BLaER1 treated with 17β-estradiol and CSF1 and Interleukin-3, amounts not matched to agents 10 nM and 100 nM (cell line): ENCODE measurements around the gene PFKP.

Experiments used
- H3K27ac ChIP-seq, 11 experiments: shearing (Covaris generic); formaldehyde crosslinking; 2 replicates each; pipeline ENCODE4 v1.8.1; 2022
- H3K27me3 ChIP-seq, 11 experiments: shearing (Covaris generic); formaldehyde crosslinking; 2 replicates each; pipeline ENCODE4 v1.8.1; 2022
- H3K36me3 ChIP-seq, 11 experiments: shearing (Covaris generic); formaldehyde crosslinking; 2 replicates each; pipeline ENCODE4 v1.8.1; 2022
- H3K4me1 ChIP-seq, 10 experiments: shearing (Covaris generic); formaldehyde crosslinking; 2 replicates each; pipeline ENCODE4 v1.8.1; 2022
- H3K4me2 ChIP-seq, 11 experiments: shearing (Covaris generic); formaldehyde crosslinking; 2 replicates each; pipeline ENCODE4 v1.8.1; 2022
- H3K4me3 ChIP-seq, 10 experiments: shearing (Covaris generic); formaldehyde crosslinking; 2 replicates each; pipeline ENCODE4 v1.8.1; 2022
- H3K9ac ChIP-seq, 11 experiments: shearing (Covaris generic); formaldehyde crosslinking; 2 replicates each; pipeline ENCODE4 v1.8.1; 2022
- H3K9me3 ChIP-seq, 11 experiments: shearing (Covaris generic); formaldehyde crosslinking; replicated peaks in 1 of 11; 2 replicates each; pipeline ENCODE4 v1.8.1; 2022
- H4K20me1 ChIP-seq, 11 experiments: shearing (Covaris generic); formaldehyde crosslinking; 2 replicates each; pipeline ENCODE4 v1.8.1; 2022
- Cebpa-rat ChIP-seq, 11 experiments: shearing (Covaris generic); IDR thresholded peaks; 2 replicates each; pipeline ENCODE4 v1.8.1; 2022

PFKP gene

GRCh38 chr10:3185386-3185785 lies 118.0 kb downstream of the PFKP start:
- Histone ChIP-seq H3K9ac (no peak overlapping the region), H3K27ac (no peak overlapping the region), H3K4me2 (no peak overlapping the region), H3K4me3 (no peak overlapping the region), H3K9me3 (0 out of 22 replicates have a peak, but pooled peaks cover 0 to 6% (median 0%) of the 10 kb centered on the region in 11 experiments), H3K27me3 (no peaks in the 10 kb centered on the region), H3K4me1 (0 out of 20 replicates have a peak, but pooled peaks cover 0 to 7% (median 0%) of the 10 kb centered on the region in 10 experiments), H3K36me3 (no peaks in the 10 kb centered on the region), H4K20me1 (no peaks in the 10 kb centered on the region)
- TF ChIP-seq Cebpa-rat (IDR thresholded peaks at IDR 0.05): no peak

GRCh38 chr10:3186368-3186767 lies 119.0 kb downstream of the PFKP start:
- H3K4me2 ChIP-seq: no peak overlapping the region
- H3K27ac ChIP-seq: no peak overlapping the region
- no peak overlapping the region for H3K9ac ChIP-seq
- no peak for TF ChIP-seq Cebpa-rat (IDR thresholded peaks at IDR 0.05)
- no peaks in the 10 kb centered on the region for H3K27me3 ChIP-seq
- H4K20me1 ChIP-seq: no peaks in the 10 kb centered on the region
- H3K4me3 ChIP-seq: no peak overlapping the region
- no peaks in the 10 kb centered on the region for H3K36me3 ChIP-seq
- H3K9me3 ChIP-seq: 0 out of 22 replicates have a peak, but pooled peaks cover 0 to 6% (median 0%) of the 10 kb centered on the region in 11 experiments
- 0 out of 20 replicates have a peak, but pooled peaks cover 0 to 7% (median 0%) of the 10 kb centered on the region in 10 experiments for H3K4me1 ChIP-seq
